C4-2B (cell line): ENCODE measurements around the gene KRTAP1-4.

Experiments
- CTCF ChIP-seq: fragments of 450-650 bp; conservative IDR thresholded peaks from 2 replicates; pipeline ENCODE4 v1.5.1; 2017; ENCODE audit warnings: mild to moderate bottlenecking
- ZFX ChIP-seq: fragments of 450-650 bp; IDR thresholded peaks from 2 replicates; pipeline ENCODE4 v1.6.1; 2017

GRCh38 chr17:40981115-40981514 lies 48.9 kb downstream of the KRTAP1-4 start:
- TF ChIP-seq CTCF (no peak), ZFX (no peak)
